ENCODE data around the gene SEMA5A. TPM values are rescaled to one million over a fixed set of nuclear protein-coding genes. Genes with fewer than 3 reads are reported as not detected.

Gene SEMA5A
- polyA plus RNA-seq, 1 donor (not counting 4 experiments of a cell fraction or from before 2014, with no cell fraction given): 0.16 TPM

DNA sequence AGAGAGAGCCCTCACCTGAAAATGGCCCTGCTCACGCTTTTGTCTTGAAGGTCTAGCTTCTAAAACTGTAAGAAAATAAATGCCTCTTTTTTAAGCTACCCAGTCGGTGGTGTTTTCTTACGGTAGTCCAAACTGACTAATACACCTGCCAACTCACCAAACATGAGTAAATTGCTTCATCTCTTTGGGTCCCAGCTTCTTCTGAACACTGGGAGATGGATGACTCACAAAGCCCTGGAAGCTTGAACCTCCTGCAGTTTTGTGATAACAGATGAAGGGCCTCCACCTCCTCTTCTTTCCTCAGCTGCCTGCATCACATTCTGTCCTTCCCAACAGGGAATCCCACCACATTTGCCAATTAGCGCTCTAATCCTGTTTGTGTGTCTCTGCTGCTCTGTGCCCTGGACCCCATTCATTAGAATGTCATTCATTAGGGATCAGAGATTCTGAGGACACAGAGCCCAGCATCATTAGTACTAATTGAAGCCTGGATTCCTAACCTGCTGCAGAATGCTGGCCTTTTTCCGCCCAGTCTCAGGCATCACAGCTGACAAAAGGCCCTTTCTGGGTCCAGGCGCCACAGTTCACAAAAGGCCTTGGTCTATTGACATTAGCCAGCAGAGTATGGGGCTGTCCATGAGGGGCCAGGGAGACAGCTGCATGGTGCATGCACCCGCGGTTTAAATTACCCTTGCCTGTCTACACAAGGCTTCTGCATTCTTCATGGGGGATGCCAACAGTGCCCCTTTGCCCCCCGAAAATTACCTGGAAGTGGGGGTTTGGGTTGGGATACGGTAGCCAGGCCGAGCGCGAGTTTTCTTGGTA is 349.3 kb downstream of the SEMA5A start:
- H3K36me3 ChIP-seq (ENCODE audit: control insufficient read depth in 2 of 2, extremely low read depth in 1 of 2, insufficient read depth in 2 of 2, low read length in 2 of 2): no peaks in the 10 kb centered on the region
- H3K4me3 ChIP-seq (ENCODE audit: control insufficient read depth in 2 of 3, extremely low read depth in 1 of 3, insufficient read depth in 2 of 3, low read depth in 1 of 3, low read length in 3 of 3): no peak overlapping the region
- H3K4me1 ChIP-seq (ENCODE audit: control insufficient read depth, extremely low read depth, insufficient read depth, low read length): no peaks in the 10 kb centered on the region
- H3K27me3 ChIP-seq (ENCODE audit: control insufficient read depth, extremely low read depth, insufficient read depth, low read length): no peaks in the 10 kb centered on the region
- no peak overlapping the region for H3K9ac ChIP-seq (ENCODE audit: control insufficient read depth, extremely low read depth, insufficient read depth, low read length)
- dilution Hi-C loops (cut with MboI; ENCODE audit: extremely low pct_ligation_motif_present, low sequenced_read_pairs): no loop called here
- H2AFZ ChIP-seq (ENCODE audit: control insufficient read depth, low read length): no peak overlapping the region
- DNase-seq (ENCODE audit: low read depth, low spot score) (no peak), FAIRE-seq (no peak)
- no peaks in the 10 kb centered on the region for H3K9me1 ChIP-seq (ENCODE audit: control insufficient read depth, extremely low read depth, insufficient read depth, low read length)
- TF ChIP-seq EZH2 (IDR thresholded peaks at IDR 0.05; ENCODE audit: low read length): no peak
- TF ChIP-seq, protein P1, sequence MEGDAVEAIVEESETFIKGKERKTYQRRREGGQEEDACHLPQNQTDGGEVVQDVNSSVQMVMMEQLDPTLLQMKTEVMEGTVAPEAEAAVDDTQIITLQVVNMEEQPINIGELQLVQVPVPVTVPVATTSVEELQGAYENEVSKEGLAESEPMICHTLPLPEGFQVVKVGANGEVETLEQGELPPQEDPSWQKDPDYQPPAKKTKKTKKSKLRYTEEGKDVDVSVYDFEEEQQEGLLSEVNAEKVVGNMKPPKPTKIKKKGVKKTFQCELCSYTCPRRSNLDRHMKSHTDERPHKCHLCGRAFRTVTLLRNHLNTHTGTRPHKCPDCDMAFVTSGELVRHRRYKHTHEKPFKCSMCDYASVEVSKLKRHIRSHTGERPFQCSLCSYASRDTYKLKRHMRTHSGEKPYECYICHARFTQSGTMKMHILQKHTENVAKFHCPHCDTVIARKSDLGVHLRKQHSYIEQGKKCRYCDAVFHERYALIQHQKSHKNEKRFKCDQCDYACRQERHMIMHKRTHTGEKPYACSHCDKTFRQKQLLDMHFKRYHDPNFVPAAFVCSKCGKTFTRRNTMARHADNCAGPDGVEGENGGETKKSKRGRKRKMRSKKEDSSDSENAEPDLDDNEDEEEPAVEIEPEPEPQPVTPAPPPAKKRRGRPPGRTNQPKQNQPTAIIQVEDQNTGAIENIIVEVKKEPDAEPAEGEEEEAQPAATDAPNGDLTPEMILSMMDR (optimal IDR thresholded peaks at IDR 0.05 in 1 of 3, IDR thresholded peaks at IDR 0.05 in 1 of 3, conservative IDR thresholded peaks at IDR 0.05 in 1 of 3; ENCODE audit: extremely low read depth in 1 of 3, insufficient read depth in 2 of 3, low read length in 3 of 3): no peak
- no peaks in the 10 kb centered on the region for H4K20me1 ChIP-seq (ENCODE audit: control insufficient read depth, extremely low read depth, insufficient read depth, low read length)
- H3K9me3 ChIP-seq (ENCODE audit: control insufficient read depth, low read depth, low read length): no peaks in the 10 kb centered on the region
- H3K79me2 ChIP-seq (ENCODE audit: control insufficient read depth, insufficient read depth, low read length): no peaks in the 10 kb centered on the region
- H3K27ac ChIP-seq (ENCODE audit: control insufficient read depth, insufficient read depth, low read length): no peak overlapping the region
- no peak overlapping the region for H3K4me2 ChIP-seq (ENCODE audit: control insufficient read depth, extremely low read depth, insufficient read depth, low read depth, low read length)

GRCh38 chr5:9194509-9194908 is 351.4 kb downstream of the SEMA5A start:
- Histone ChIP-seq H3K27me3 (ENCODE audit: control insufficient read depth, extremely low read depth, insufficient read depth, low read length) (no peaks in the 10 kb centered on the region), H3K27ac (ENCODE audit: control insufficient read depth, insufficient read depth, low read length) (no peak overlapping the region), H3K4me1 (ENCODE audit: control insufficient read depth, extremely low read depth, insufficient read depth, low read length) (no peaks in the 10 kb centered on the region), H3K9me1 (ENCODE audit: control insufficient read depth, extremely low read depth, insufficient read depth, low read length) (no peaks in the 10 kb centered on the region), H3K4me2 (ENCODE audit: control insufficient read depth, extremely low read depth, insufficient read depth, low read depth, low read length) (no peak overlapping the region), H3K4me3 (ENCODE audit: control insufficient read depth in 2 of 3, extremely low read depth in 1 of 3, insufficient read depth in 2 of 3, low read depth in 1 of 3, low read length in 3 of 3) (no peak overlapping the region), H4K20me1 (ENCODE audit: control insufficient read depth, extremely low read depth, insufficient read depth, low read length) (no peaks in the 10 kb centered on the region), H3K36me3 (ENCODE audit: control insufficient read depth in 2 of 2, extremely low read depth in 1 of 2, insufficient read depth in 2 of 2, low read length in 2 of 2) (no peaks in the 10 kb centered on the region), H3K9me3 (ENCODE audit: control insufficient read depth, low read depth, low read length) (no peaks in the 10 kb centered on the region), H3K9ac (ENCODE audit: control insufficient read depth, extremely low read depth, insufficient read depth, low read length) (no peak overlapping the region), H2AFZ (ENCODE audit: control insufficient read depth, low read length) (no peak overlapping the region), H3K79me2 (ENCODE audit: control insufficient read depth, insufficient read depth, low read length) (no peaks in the 10 kb centered on the region)
- FAIRE-seq (no peak), DNase-seq (ENCODE audit: low read depth, low spot score) (no peak)
- dilution Hi-C loops (cut with MboI; ENCODE audit: extremely low pct_ligation_motif_present, low sequenced_read_pairs): no loop called here
- TF ChIP-seq, protein P1 (optimal IDR thresholded peaks at IDR 0.05 in 1 of 3, IDR thresholded peaks at IDR 0.05 in 1 of 3, conservative IDR thresholded peaks at IDR 0.05 in 1 of 3; ENCODE audit: extremely low read depth in 1 of 3, insufficient read depth in 2 of 3, low read length in 3 of 3): no peak
- TF ChIP-seq EZH2 (IDR thresholded peaks at IDR 0.05; ENCODE audit: low read length): no peak

Measured in keratinocyte (primary cell).